GM19035 (cell line): ENCODE results near the gene COL6A2.
"Not testable (repeated sequence)": the region's sequence is repeated elsewhere in the genome, so short reads cannot be mapped to it uniquely, and the experiment has no call there.

Experiments
- ATAC-seq: cut with Tn5 transposase; IDR thresholded peaks from one replicate; pipeline ENCODE4 v1.9.1; 2021; ENCODE audit not compliant: unreplicated experiment

COL6A2 gene

DNA sequence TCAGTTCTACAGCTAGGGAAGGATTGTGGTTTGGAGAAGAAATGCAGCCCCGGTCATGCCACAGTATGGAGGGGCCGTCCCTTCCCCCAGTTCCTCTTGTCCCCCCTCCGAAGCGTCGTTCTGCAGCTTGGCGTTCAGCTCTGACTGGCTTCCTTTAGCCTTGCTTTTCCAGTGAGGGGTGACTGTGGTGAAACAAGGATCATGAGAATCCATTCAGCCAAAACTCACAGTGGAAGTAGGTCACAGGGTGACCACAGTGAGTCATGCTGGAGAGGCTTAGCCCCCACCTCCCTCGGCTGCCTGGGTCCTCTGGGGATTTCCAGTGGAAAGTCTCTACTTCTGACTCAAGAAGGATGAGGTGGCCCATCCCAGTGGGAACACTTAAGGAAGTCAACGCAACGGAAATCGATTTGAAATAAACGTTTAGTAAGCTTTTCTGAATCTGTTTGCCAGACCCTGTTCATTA is 37.3 kb upstream of the COL6A2 start:
- ATAC-seq = no peak

DNA sequence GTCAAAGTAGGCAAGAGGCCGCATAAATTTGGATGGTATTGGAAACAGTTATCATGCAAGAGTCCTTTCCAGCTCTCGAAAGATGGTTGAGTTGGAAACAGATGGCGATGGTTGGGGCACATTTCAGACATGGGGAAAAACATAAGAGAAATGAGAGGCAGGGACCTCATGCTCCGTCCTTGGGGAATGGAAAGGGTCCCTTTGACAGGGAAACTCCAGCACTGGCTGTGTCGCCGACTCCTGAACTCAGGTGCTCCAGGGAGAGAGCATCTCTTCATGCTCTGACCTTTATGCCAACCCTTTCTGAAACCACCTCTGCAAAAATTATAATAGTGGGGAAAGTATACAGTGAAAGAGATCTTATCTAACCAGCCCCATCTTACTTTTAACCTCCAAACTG is 36.8 kb upstream of the COL6A2 start:
- ATAC-seq = no peak

DNA sequence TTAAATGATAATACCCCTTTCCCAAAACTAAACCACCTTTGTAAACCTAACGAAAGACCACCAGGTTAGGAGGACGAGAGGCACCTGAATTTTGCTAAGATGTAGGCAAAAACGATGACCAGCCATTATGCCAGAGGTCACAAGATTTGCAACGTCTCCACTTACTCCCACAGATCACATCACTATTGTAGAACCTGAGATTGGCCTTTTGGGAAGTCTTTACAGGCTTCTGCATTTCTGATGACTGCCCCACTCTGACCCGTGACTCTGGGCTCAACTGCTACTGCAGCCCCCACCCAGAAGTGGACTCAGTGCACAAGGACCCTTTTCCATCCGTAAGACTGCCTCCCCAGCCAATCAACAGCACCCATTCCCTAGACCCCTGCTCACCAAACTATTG is 36.4 kb upstream of the COL6A2 start:
- no peak for ATAC-seq

DNA sequence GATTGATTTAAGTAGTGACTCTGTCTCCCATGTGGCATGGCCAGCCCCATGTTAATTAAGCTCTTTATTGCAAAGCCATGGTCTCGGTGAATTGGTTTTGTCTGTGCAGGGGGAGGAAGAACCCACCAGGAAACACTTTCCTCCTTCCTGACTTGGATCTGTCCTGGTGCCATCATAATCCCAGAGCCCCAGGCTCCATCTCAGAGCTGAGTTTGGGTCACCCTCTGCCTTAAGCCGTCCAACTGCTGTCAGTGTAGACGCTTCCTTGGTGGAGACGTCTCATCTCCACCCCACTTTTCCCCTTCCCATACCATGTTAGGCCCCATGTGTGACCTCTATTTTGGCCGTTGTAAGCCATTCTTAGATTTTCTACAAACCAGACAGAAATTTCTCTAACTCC is 36.0 kb upstream of the COL6A2 start:
- no peak for ATAC-seq

DNA sequence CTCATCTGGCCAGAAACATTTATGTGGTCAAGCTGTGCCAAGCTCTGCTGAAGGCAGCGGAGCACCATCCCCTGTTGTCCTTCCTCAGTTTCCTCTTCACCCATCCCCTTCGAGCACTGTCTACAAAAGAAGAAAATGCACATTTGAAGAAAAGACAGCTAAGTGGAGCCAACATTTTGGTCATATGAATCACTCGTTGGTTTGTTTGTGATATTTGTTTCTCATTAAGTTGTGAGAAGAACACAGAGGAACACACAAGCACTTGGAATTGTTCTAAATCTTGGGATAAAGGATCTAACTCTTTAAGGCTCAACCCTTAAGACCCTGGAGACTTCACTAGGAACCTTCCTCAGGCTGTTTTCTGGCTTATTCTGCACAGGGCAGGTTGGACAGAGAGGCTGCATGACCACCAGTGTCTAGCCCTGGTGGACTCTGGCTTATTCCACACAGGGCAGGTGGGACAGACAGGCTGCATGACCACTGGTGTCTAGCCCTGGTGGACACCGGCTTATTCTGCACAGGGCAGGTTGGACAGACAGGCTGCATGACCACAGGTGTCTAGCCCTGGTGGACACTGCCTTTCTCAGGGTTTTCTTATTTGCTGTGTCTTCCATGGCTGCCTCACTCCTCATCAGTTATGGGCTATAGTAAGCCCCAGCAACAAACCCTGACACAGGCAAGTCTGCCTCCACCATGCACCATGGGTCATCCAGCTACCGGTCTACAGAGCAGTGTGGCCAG is 35.3 kb upstream of the COL6A2 start:
- no peak for ATAC-seq

DNA sequence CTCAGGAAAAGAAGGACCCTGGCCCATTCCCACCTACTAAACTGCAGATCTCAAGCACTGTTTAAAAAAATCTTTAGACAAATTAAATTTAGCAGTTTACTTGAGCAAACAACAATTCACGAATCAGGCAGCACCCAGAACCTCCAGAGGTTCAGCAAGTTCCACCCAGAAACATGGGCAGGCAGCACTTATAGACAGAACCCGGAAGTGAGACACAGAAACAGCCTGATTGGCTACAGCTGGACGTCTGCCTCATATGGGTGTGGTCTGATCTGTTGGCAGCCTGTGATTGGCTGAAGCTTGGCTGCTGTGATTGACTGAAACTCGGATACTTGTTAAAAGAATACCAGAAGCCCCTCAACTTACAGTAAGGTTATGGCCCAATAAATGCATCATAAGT is 34.7 kb upstream of the COL6A2 start:
- no peak for ATAC-seq

DNA sequence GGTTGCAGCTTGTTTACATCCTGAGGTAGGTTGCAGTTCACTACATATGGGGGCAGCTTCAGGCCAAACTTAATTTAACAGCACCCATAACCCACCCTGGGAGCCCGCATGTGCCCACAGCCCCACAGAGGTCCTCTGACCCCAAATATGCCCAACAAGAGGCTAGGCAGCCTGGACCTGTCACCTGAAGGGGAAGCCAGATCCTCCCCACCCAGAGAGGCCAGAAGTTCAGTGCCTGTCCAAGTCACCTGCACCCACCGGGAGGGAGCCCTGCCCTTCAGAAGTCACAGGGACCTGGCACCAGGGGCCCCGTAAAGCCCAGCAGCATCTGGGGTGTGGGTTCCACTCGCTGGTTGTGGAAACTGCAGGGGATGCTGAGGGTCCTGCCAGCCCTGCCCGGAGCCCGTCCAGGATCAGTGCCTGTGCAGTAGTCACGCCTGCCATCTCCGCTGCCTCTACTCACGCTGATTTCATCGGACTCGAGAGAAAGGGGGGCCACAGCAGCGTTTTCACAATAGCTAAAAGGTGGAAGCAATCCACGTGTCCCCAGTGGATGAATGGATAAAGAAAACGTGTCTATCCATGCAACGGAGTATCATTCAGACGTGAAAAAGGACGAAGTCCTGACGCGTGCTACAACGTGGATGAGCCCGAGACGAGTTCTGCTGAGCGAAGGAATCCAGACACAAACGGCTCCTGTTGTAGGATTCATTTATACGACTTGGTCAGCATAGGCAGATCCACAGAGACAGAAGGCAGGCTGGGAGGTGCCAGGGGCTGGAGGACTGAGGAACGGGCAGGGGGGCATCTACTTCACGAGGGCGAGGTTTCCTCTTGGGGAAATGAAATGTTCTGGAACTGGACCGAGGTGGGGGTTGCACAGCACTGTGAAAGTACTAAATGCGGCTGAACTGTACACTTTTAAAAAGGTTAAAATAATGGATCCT is 33.9 kb upstream of the COL6A2 start:
- no peak for ATAC-seq

DNA sequence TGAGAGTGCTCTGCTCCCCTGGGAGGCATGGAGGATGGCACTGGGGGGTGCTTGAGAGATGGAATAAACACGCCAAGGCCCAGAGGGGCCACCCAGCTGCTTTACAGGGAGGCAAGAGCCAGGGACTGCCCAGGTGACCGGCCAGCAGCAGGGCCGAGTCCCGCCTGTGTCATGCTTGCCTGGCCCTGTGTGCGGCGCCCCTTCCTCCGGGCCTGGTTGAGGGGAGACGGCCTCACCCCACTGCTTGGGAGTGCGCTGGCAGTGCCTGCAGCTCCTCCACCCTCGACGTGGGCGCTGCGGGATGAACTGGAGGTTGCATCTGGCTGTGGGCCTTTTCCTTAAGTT is 33.1 kb upstream of the COL6A2 start:
- no peak for ATAC-seq

DNA sequence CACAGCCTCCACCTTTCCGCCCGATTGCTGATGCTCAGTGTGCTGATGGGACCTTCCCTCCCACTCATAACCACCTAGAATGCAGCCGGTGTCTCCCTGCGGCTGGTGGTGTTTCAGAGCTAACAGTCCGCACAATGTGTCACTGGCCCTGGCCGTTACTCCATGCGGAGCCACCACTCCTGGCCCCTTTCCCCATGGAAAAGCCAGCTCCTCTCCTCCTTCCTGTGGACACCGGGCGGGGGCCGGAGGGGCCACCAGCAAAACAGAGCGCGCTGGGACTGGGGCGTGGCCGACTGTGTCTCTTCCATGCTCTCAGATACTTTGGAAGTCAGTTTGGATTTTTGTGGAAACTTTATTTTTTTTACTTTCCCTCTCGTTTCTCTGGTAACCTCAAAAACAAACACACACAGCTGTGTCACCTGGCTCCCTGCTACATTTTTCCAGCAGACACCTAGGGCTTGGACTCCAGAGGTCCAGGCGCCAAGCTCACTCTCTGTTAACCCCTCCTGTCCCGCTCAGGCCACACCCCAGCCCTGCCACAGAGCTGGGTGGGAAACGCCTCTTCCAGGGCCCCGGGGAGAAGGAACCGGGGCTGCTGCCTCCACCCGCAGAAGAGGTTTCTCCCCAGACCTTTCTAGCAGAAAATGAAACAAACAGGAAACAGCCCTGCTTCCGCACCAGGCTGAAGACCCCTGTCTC is 32.5 kb upstream of the COL6A2 start:
- ATAC-seq = no peak

DNA sequence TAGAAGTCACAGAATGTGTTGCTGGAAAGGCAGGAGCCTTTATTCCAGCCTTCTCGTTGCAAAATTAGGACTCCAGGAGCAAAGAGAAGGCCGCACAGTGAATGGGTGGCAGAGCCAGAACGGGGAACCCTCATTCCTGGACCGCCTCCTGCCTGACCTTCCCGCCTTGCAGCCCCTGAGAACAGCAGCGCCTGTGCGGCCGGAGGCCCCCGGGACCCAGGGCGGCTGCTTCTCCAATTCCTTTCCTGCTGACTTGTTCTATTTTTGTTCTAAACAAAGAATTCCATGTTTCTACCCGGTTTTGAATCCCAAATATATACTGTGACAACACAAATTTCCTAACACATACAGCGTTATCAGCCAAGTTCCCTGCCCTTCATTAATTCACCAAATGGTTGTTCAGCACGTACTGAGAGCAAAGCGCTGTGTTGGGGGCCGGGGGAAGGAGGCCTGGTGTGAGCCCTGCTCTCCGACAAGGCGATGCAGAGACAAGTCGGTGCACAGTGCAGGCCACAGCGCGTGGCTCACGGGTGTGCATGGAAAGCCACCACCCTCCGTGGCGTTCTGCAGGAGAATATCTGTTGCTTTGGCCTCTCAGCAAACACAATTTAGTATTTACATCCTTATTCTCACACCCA is 31.9 kb upstream of the COL6A2 start:
- no peak for ATAC-seq

DNA sequence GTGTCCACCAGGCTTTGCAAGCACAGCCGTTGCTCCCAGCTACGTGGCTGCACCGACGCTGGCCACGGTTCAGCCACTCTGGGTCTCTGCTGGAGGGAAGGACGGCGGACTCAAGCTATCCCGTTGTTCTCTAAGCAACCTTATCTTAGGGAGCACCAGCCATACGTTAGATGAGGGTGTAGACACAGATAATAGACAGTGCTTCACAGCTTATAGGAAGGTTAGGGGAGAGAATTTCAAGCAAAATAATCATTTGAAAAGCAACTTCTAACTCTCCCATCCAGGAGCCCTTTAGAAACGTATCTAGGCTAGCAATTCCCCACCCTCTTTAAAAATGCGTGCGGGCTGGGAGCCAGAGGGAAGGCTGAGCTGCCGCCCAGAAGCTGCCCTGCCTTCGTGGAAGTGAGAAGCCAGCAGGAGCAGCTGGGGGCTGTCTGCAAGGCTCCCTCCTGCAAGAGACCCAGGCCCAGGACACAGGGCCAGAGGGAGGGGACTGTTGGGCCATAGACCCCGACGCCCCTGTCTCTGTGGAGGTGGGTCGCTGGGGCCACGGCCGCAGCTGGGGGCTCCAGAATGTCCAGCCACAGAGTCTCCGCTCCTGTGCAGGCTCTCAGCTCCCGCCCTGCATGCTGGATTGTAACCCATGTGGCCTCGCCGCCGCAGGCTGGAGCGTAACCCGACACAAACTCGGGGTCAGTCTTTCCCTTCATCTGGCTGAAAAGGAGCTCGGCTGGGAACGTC is 31.2 kb upstream of the COL6A2 start:
- no peak for ATAC-seq

DNA sequence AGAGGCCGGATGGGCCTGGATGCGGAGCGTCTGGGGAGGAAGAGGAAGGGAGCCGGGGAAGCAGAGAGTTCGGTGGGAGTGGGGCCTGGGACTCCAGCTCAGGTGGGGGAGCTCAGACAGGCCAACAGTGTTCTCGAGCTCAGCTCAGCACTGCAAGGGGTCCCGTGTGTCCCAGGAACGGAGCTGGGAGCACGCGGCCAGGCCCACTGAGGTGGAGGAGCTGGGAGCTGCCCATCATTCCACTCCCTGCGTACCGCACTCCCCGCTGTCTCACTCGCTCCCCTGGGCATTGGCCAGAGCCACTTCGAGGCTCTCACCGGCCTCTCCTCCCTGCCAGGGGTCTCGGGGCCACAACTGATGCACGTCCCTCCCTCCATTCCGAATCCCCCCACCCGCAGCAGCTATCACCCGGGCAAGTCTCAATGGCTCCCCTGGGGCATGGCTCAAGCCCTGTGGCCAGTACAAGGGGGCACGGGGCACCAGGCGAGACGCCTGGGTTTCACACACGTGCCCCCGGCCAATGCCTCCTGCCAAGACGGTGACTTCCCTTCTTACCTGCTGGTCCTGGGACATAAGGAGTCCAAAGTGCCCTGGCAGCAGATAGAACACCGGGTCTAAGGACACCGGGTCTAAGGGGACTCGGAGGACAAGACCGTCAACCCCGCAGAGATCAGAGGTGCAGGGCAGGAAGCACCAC is 30.3 kb upstream of the COL6A2 start:
- no peak for ATAC-seq

DNA sequence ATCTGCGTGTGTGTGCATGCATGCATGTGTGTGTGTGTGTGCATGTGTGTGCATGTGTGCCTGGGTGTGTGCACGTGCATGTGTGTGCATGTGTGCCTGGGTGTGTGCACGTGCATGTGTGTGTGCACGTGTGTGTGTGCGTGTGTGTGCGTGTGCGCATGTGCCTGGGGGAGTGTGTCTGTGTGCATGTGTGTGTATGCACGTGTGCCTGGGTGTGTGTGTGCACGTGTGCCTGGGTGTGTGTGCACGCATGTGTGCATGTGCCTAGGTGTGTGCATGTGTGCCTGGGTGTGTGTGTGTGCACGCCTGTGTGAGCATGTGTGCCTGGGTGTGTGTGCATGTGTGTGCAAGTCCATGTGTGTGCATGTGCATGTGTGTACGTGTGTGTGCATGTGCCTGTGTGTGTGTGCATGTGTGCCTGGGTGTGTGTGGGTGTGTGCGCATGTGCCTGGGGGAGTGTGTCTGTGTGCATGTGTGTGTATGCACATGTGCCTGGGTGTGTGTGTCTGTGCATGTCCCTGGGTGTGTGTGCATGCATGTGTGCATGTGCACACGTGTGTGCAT is 29.3 kb upstream of the COL6A2 start:
- no peak for ATAC-seq

DNA sequence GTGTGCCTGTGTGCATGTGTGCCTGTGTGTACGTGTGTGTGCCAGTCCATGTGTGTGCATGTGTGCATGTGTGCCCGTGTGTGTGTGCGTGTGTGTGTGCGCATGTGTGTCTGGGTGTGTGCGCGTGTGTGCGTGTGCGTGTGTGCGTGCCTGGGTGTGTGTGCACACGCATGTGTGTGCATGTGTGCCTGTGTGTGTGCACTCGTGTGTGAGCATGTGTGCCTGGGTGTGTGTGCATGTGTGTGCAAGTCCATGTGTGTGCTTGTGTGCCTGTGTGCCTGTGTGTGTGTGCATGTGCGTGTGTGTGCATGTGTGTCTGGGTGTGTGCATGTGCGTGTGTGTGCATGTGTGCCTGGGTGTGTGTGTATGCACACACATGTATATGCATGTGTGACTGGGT is 28.7 kb upstream of the COL6A2 start:
- no peak for ATAC-seq

DNA sequence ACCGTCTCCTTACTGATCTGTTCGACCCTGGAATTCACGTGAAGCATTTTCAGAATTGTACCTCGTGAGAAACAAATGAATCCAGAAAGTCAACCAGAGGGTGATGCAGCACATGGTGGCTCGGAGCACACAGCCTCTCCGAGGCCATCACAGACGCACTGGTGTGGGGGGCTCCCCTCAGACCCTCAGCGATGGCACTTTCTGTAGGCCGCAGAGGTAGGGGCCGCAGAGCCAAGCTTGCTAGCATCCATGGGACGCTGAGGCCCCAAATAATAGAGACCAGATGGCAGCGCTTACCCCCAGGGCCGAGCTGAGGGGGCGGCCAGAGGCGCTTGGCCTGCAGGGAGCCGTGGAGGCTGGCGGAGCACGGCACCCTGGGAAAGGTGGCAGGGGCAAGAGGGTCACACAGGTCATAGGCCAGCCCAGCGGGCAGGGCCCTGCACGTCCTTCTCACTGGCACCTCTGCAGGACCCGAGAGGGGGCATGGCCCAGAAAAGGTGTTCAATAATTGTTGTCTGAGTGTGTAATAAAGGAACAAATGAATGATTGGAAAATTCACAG is 28.1 kb upstream of the COL6A2 start:
- no peak for ATAC-seq

DNA sequence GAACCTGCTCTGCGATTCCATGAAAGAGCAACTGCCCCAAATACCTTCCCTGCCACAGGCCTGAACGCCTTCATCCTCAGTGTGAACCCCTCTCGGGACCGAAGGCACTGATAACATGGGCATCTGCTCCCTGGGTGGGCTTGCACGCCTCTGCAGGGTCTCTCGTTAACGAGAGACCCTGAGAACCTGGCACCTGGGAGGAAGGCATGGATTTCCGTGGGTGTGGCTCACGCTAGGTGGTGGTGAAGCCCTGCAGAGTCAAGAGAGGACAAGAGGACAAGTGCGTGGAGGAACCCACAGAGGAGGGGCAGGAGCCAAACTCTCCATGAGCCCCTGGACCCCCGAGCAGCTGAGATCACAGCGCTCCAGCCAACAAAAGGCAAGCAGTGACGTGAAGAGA is 26.8 kb upstream of the COL6A2 start:
- no peak for ATAC-seq

DNA sequence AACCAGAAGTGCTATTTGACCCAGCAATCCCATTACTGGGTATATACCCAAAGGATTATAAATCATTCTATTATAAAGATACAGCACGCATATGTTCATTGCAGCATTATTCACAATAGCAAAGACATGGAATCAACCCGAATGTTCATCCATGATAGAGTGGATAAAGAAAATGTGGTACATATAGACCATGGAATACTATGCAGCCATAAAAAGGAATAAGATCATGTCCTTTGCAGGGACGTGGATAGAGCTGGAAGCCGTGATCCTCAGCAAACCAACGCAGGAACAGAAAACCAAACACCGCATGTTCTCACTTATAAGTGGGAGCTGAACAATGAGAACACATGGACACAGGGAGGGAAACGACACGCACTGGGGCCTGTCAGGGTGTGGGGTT is 21.2 kb upstream of the COL6A2 start:
- not testable (repeated sequence) for ATAC-seq

DNA sequence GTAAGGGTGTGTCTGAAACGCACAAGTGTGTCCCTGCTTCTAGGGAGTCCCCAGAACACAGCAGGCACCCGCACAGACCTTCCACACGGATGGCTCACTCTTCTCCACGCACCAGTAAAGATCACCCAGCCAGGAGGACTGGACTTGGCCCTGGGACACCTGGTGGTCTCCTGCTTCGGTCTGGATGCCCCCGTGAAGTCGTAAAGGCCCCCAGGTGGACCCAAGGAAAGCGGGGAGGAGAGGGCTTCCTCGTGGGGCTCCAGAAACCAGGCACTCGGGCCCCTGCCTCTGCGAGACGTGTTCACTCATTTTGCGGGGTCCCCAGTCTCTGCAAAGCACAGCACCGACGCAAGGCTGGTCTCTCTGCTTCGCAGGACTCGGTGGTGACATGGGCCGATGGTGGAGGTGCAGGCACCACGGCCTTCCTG is 20.2 kb upstream of the COL6A2 start:
- no peak for ATAC-seq

DNA sequence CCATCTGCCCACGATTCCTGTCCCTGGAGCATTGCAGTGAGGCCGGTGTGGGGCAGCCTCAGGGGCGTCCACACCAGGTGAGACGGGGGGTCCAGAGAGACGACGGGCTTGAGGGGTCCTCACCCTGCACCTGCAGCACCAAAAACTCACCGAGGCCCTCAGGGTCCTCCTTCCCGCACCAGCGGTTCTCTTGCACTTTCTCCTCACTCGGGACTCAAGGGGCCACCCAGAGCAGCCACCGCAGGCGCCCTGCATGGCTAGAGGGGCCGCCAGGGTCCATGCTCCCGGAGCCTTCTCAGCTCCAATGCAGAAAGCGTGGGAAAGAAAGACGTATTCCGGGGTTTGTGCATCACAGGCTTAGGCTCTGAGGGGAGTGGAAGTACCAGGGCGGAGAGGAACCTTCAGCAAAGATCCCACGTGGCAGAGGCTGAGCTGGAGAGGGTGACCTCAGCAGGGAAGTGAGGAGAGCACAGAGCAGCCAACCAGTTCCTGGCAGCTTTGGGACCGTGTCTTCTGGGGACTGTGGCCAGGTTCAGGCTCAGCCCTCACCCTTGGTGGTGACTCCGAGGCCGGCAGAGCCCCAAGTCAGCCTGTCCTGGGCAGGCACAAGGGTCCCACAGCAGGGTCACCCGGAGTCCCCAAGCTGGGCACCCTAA is 19.5 kb upstream of the COL6A2 start:
- no peak for ATAC-seq
